K562 (cell line): Measurements from ENCODE around the gene CAPN10.

Source experiments
- CCNT2 ChIP-seq: IDR thresholded peaks from 2 replicates; pipeline ENCODE4 v1.6.1; 2011; ENCODE audit warnings: borderline replicate concordance, low read depth, mild to moderate bottlenecking, moderate library complexity, mixed read lengths, low read length; ENCODE audit not compliant: insufficient read length; ENCODE audit errors: extremely low read depth
- CEBPB ChIP-seq: fragments of 450-650 bp; IDR thresholded peaks from 2 replicates; pipeline ENCODE4 v1.6.1; 2016; ENCODE audit warnings: missing genetic modification characterization, missing compliant biosample characterization
- HOXB6 ChIP-seq: fragments of 250-450 bp; sonication (Bioruptor Pico); IDR thresholded peaks from 2 replicates; pipeline ENCODE4 v1.5.1; 2022; ENCODE audit warnings: mild to moderate bottlenecking, borderline replicate concordance
- KDM4B ChIP-seq, 2 experiments: fragments of 450-650 bp in 1 of 2; sonication (generic) in 1 of 2; IDR thresholded peaks; 2 replicates each; pipeline ENCODE4 v1.6.1; 2016 to 2017; ENCODE audit warnings: borderline replicate concordance in 2 of 2, antibody characterized with exemption in 1 of 2, low read depth in 1 of 2, mild to moderate bottlenecking in 1 of 2
- PHF8 ChIP-seq: fragments of 200-600 bp; sonication (generic); IDR thresholded peaks from 2 replicates; pipeline ENCODE4 v1.6.1; 2012; ENCODE audit warnings: mixed run types, mild to moderate bottlenecking, inconsistent platforms, low read length, moderate library complexity, borderline replicate concordance
- RAD21 ChIP-seq, 2 experiments: fragments of 250-450 bp in 1 of 2; fragments of 450-650 bp in 1 of 2; sonication (Bioruptor Pico) in 1 of 2; formaldehyde crosslinking in 1 of 2; IDR thresholded peaks in 1 of 2; conservative IDR thresholded peaks in 1 of 2; 2 replicates each; pipeline versions ENCODE4 v1.4.0 to v1.8.0; 2020 to 2022; ENCODE audit warnings: mild to moderate bottlenecking in 2 of 2, moderate library complexity in 1 of 2
- SLC30A9 ChIP-seq: fragments of 250-450 bp; sonication (Bioruptor Pico); IDR thresholded peaks from 2 replicates; pipeline ENCODE4 v1.8.0; 2022; ENCODE audit warnings: mild to moderate bottlenecking, moderate library complexity
- TCF7L2 ChIP-seq: fragments of 150-350 bp; IDR thresholded peaks from 2 replicates; pipeline ENCODE4 v1.6.1; 2016; ENCODE audit warnings: low read depth, mild to moderate bottlenecking, low read length, moderate library complexity
- ZBTB1 ChIP-seq: sonication (generic); formaldehyde crosslinking; IDR thresholded peaks from 2 replicates; pipeline ENCODE4 v1.8.1; 2023; ENCODE audit warnings: missing genetic modification reagents, low read depth, mild to moderate bottlenecking, borderline replicate concordance
- ZNF347 ChIP-seq: fragments of 450-650 bp; formaldehyde crosslinking; IDR thresholded peaks from 2 replicates; pipeline ENCODE4 v1.4.0; 2020; ENCODE audit warnings: low read depth, mild to moderate bottlenecking, moderate library complexity
- ZNF354B ChIP-seq: fragments of 250-450 bp; sonication (Bioruptor Pico); IDR thresholded peaks from 2 replicates; pipeline ENCODE4 v1.4.0; 2020
- TF ChIP-seq, protein P1 (sequence below), 3 experiments: IDR thresholded peaks in 2 of 3; conservative IDR thresholded peaks in 1 of 3; 2 replicates each; pipeline ENCODE4 v1.5.1; 2011 to 2012; ENCODE audit warnings: low read length in 3 of 3, mild to moderate bottlenecking in 3 of 3, control low read depth in 2 of 3, improper control_type of control experiment in 1 of 3, inconsistent platforms in 1 of 3, low read depth in 1 of 3, mixed read lengths in 1 of 3, moderate library complexity in 1 of 3; ENCODE audit not compliant: insufficient read depth in 2 of 3

DNA sequence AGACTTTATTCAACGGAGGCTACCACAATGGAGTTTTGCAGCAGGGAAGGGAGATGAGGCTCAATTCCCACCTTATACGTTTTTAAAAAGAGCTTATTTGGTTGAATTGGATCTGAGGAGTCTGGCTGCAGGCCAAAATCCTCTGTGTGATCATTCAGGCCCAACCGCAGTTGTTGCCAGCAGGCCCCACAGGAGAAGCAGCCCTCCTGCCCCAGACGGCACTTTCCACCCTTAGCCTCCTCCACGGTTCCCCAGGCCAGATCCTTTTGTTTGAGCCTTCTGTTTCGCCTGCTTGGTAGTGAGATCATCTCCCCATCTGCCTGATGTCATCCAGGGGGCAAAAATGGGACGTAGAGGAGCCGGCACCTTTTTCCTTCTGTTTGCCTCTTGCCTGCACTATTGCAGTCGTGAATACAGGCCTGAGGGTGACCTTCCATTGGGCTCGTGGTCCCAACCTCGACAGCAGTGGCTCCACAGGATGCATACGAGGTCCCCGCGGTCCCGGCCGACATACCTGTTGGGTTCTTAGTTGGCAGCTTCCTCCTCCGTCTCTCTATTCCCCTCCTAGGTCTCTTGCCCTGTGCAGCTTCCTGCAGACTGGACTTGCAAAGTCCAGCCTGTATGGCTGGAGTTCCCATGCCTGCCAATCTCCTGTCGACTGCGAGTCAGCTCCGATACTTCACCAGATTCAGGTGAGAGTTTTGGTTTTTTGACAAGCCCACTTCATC, 29.4 kb downstream of the CAPN10 start:
- no peak for TF ChIP-seq CEBPB (tag)
- no peak for TF ChIP-seq ZNF354B (CRISPR knock-in tag)
- no peak for TF ChIP-seq KDM4B (IDR thresholded peaks at IDR 0.05; ENCODE audit: borderline replicate concordance in 2 of 2, low read depth in 1 of 2)
- TF ChIP-seq CCNT2 = no peak
- no peak for TF ChIP-seq SLC30A9 (CRISPR knock-in tag)
- TF ChIP-seq HOXB6 (CRISPR knock-in tag) = no peak
- TF ChIP-seq ZNF347 (CRISPR knock-in tag) = no peak
- TF ChIP-seq TCF7L2 = no peak
- TF ChIP-seq RAD21 (CRISPR knock-in tag; conservative IDR thresholded peaks at IDR 0.05 in 1 of 2, IDR thresholded peaks at IDR 0.05 in 1 of 2) = no peak
- no peak for TF ChIP-seq PHF8
- TF ChIP-seq, protein P1, sequence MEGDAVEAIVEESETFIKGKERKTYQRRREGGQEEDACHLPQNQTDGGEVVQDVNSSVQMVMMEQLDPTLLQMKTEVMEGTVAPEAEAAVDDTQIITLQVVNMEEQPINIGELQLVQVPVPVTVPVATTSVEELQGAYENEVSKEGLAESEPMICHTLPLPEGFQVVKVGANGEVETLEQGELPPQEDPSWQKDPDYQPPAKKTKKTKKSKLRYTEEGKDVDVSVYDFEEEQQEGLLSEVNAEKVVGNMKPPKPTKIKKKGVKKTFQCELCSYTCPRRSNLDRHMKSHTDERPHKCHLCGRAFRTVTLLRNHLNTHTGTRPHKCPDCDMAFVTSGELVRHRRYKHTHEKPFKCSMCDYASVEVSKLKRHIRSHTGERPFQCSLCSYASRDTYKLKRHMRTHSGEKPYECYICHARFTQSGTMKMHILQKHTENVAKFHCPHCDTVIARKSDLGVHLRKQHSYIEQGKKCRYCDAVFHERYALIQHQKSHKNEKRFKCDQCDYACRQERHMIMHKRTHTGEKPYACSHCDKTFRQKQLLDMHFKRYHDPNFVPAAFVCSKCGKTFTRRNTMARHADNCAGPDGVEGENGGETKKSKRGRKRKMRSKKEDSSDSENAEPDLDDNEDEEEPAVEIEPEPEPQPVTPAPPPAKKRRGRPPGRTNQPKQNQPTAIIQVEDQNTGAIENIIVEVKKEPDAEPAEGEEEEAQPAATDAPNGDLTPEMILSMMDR (IDR thresholded peaks at IDR 0.05 in 2 of 3, conservative IDR thresholded peaks at IDR 0.05 in 1 of 3; ENCODE audit: insufficient read depth in 2 of 3, low read depth in 1 of 3, low read length in 3 of 3) = no peak
- TF ChIP-seq ZBTB1 (CRISPR knock-in tag) = no peak
